Neural progenitor cell (in vitro differentiated cells): ENCODE results near the gene HNRNPAB.
"Not testable (repeated sequence)": the region's sequence is repeated elsewhere in the genome, so short reads cannot be mapped to it uniquely, and the experiment has no call there.

ENCODE experiments used
- EZH2 ChIP-seq: fragments of 200-600 bp; sonication (generic); IDR thresholded peaks from 2 replicates; pipeline ENCODE4 v1.6.1; 2017; ENCODE audit warnings: antibody characterized with exemption, mild to moderate bottlenecking, moderate library complexity
- TF ChIP-seq, protein P1 (sequence below): fragments of 200-600 bp; sonication (generic); IDR thresholded peaks from 2 replicates; pipeline ENCODE4 v1.5.1; 2017; ENCODE audit warnings: antibody characterized with exemption, mild to moderate bottlenecking

DNA sequence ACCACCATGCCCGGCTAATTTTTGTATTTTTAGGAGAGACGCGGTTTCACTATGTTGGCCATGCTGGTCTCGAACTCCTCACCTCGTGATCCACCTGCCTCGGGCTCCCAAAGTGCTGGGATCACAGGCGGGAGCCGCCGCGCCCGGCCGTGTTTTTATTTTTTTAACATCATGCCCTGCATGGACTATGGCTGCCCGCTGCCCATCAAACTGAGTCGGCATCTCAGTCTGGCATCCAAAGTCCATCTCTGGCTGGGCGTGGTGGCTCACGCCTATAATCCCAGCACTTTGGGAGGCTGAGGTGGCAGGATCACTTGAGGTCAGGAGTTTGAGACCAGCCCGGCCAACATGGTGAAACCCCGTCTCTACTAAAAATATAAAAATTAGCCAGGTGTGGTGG is 49.3 kb downstream of the HNRNPAB start:
- TF ChIP-seq, protein P1, sequence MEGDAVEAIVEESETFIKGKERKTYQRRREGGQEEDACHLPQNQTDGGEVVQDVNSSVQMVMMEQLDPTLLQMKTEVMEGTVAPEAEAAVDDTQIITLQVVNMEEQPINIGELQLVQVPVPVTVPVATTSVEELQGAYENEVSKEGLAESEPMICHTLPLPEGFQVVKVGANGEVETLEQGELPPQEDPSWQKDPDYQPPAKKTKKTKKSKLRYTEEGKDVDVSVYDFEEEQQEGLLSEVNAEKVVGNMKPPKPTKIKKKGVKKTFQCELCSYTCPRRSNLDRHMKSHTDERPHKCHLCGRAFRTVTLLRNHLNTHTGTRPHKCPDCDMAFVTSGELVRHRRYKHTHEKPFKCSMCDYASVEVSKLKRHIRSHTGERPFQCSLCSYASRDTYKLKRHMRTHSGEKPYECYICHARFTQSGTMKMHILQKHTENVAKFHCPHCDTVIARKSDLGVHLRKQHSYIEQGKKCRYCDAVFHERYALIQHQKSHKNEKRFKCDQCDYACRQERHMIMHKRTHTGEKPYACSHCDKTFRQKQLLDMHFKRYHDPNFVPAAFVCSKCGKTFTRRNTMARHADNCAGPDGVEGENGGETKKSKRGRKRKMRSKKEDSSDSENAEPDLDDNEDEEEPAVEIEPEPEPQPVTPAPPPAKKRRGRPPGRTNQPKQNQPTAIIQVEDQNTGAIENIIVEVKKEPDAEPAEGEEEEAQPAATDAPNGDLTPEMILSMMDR, result not testable (repeated sequence)
- not testable (repeated sequence) for TF ChIP-seq EZH2
